A549 (cell line): ENCODE data around the gene DISP3. TPM values are rescaled to one million over a fixed set of nuclear protein-coding genes. Genes with fewer than 3 reads are reported as not detected.

ENCODE experiments used
- ATAC-seq, 2 experiments: fragments of 200-7000 bp in 1 of 2; fragments of >200 bp in 1 of 2; cut with Nextera tagmentation in 1 of 2; cut with Tn5 transposase in 1 of 2; 3 replicates each; pipeline versions ENCODE4 v1.8.0 to v1.9.1; 2018 to 2020; ENCODE audit warnings: mild to moderate bottlenecking in 1 of 2, moderate library complexity in 1 of 2
- CTCF ChIA-PET: fragments of 300-600 bp; sonication (Branson Sonifier 250); formaldehyde crosslinking; extraction: SDS; loops from one replicate; lab custom pipeline; 2021; ENCODE audit warnings: antibody characterized with exemption, inconsistent platforms; lab: Yijun Ruan, JAX
- POLR2A ChIA-PET: fragments of 350-600 bp; formaldehyde crosslinking; extraction: SDS; loops from one replicate; lab custom pipeline; 2021; ENCODE audit warnings: antibody characterized with exemption, inconsistent platforms; lab: Yijun Ruan, JAX
- DNase-seq, 2 experiments: peaks; one replicate each; pipeline versions ENCODE4 v3.0.0 to v3.0.0-alpha.2; 2011 to 2016; ENCODE audit warnings: low read depth in 1 of 2, low spot score in 1 of 2
- FAIRE-seq: peaks from 2 replicates; lab custom pipeline; 2011; peaks lifted over from hg19 to GRCh38; lab: Jason Lieb, UNC
- H3K27ac ChIP-seq, 2 experiments: fragments of >200 bp; sonication (Bioruptor Twin); formaldehyde crosslinking; 3 replicates each; pipeline ENCODE4 v1.5.1; 2016 to 2017
- H3K4me1 ChIP-seq: fragments of >200 bp; sonication (Bioruptor Twin); formaldehyde crosslinking; 3 replicates; pipeline ENCODE4 v1.6.1; 2016
- H3K4me2 ChIP-seq: fragments of >200 bp; sonication (Bioruptor Twin); formaldehyde crosslinking; 3 replicates; pipeline ENCODE4 v1.6.1; 2016
- H3K4me3 ChIP-seq: fragments of >200 bp; sonication (Bioruptor Twin); formaldehyde crosslinking; 3 replicates; pipeline ENCODE4 v1.5.1; 2016
- H3K9me3 ChIP-seq: fragments of >200 bp; sonication (Bioruptor Twin); formaldehyde crosslinking; 3 replicates; pipeline ENCODE4 v1.6.1; 2016
- EHF ChIP-seq: fragments of 250-450 bp; sonication (Bioruptor Pico); IDR thresholded peaks from 2 replicates; pipeline ENCODE4 v1.5.0; 2020; ENCODE audit warnings: mild to moderate bottlenecking
- EP300 ChIP-seq, 2 experiments: fragments of >200 bp; sonication (Bioruptor Twin); formaldehyde crosslinking; IDR thresholded peaks; 2 replicates in 1 of 2; 3 replicates in 1 of 2; pipeline ENCODE4 v1.6.1; 2016 to 2017
- FOSL2 ChIP-seq, 2 experiments: fragments of 450-650 bp in 1 of 2; fragments of >200 bp in 1 of 2; sonication (Bioruptor Twin) in 1 of 2; formaldehyde crosslinking; IDR thresholded peaks; 2 replicates each; pipeline versions ENCODE4 v1.5.0 to v1.6.1; 2016 to 2020; ENCODE audit warnings: mild to moderate bottlenecking in 1 of 2, moderate library complexity in 1 of 2
- HEYL ChIP-seq: fragments of 250-450 bp; sonication (Bioruptor Pico); IDR thresholded peaks from 2 replicates; pipeline ENCODE4 v1.8.0; 2021; ENCODE audit warnings: mild to moderate bottlenecking, moderate library complexity
- HMGXB4 ChIP-seq: fragments of 250-450 bp; sonication (Bioruptor Pico); IDR thresholded peaks from 2 replicates; pipeline ENCODE4 v1.5.0; 2021; ENCODE audit warnings: mild to moderate bottlenecking, moderate library complexity, borderline replicate concordance
- HOXB5 ChIP-seq: fragments of 250-450 bp; sonication (Bioruptor Pico); IDR thresholded peaks from 2 replicates; pipeline ENCODE4 v1.5.0; 2020; ENCODE audit warnings: mild to moderate bottlenecking, moderate library complexity
- JUNB ChIP-seq: fragments of >200 bp; sonication (Bioruptor Twin); formaldehyde crosslinking; IDR thresholded peaks from 2 replicates; pipeline ENCODE4 v1.6.1; 2016
- KDM1A ChIP-seq: fragments of 200-600 bp; sonication (generic); IDR thresholded peaks from 2 replicates; pipeline ENCODE4 v1.6.1; 2016; ENCODE audit warnings: low read depth, mild to moderate bottlenecking
- KDM5A ChIP-seq: fragments of 200-600 bp; sonication (generic); IDR thresholded peaks from 2 replicates; pipeline ENCODE4 v1.6.1; 2016; ENCODE audit warnings: antibody characterized with exemption, mild to moderate bottlenecking
- MAFK ChIP-seq: fragments of 450-650 bp; IDR thresholded peaks from 2 replicates; pipeline ENCODE4 v1.6.1; 2014; ENCODE audit not compliant: partially characterized antibody
- MAX ChIP-seq: IDR thresholded peaks from 2 replicates; pipeline ENCODE4 v1.6.1; 2012
- MAZ ChIP-seq: fragments of 150-350 bp; IDR thresholded peaks from 2 replicates; pipeline ENCODE4 v1.6.1; 2014; ENCODE audit warnings: antibody characterized with exemption, low read depth, low read length, borderline replicate concordance
- NFE2L2 ChIP-seq: fragments of 150-350 bp; conservative IDR thresholded peaks from 2 replicates; pipeline ENCODE4 v1.6.1; 2014; ENCODE audit warnings: low read length
- NPAS2 ChIP-seq: fragments of 250-450 bp; sonication (Bioruptor Pico); IDR thresholded peaks from 2 replicates; pipeline ENCODE4 v1.8.0; 2022; ENCODE audit warnings: mild to moderate bottlenecking, moderate library complexity, borderline replicate concordance
- NR3C1 ChIP-seq: fragments of >200 bp; sonication (Bioruptor Twin); formaldehyde crosslinking; IDR thresholded peaks from 3 replicates; pipeline ENCODE4 v1.6.1; 2017
- PBX3 ChIP-seq: IDR thresholded peaks from 2 replicates; pipeline ENCODE4 v1.6.1; 2012
- POLR2A ChIP-seq: IDR thresholded peaks from 2 replicates; pipeline ENCODE4 v1.6.1; 2012; ENCODE audit warnings: mild to moderate bottlenecking, low read length
- POLR2AphosphoS2 ChIP-seq: conservative IDR thresholded peaks from 2 replicates; pipeline ENCODE4 v1.6.1; 2012; ENCODE audit warnings: low read length, improper control_type of control experiment, inconsistent platforms
- RAD21 ChIP-seq, 2 experiments: fragments of >200 bp in 1 of 2; sonication (Bioruptor Twin) in 1 of 2; formaldehyde crosslinking in 1 of 2; IDR thresholded peaks in 1 of 2; conservative IDR thresholded peaks in 1 of 2; 2 replicates in 1 of 2; 3 replicates in 1 of 2; pipeline ENCODE4 v1.6.1; 2012 to 2018; ENCODE audit warnings: inconsistent platforms in 1 of 2
- RFX5 ChIP-seq: fragments of 450-650 bp; IDR thresholded peaks from 2 replicates; pipeline ENCODE4 v1.7.1; 2014; ENCODE audit warnings: antibody characterized with exemption, mild to moderate bottlenecking, moderate library complexity
- RNF2 ChIP-seq: fragments of 200-600 bp; sonication (generic); IDR thresholded peaks from 2 replicates; pipeline ENCODE4 v1.6.1; 2016; ENCODE audit warnings: low read depth, mild to moderate bottlenecking, antibody characterized with exemption, moderate library complexity, borderline replicate concordance
- SMC3 ChIP-seq: fragments of >200 bp; sonication (Bioruptor Twin); formaldehyde crosslinking; IDR thresholded peaks from 3 replicates; pipeline ENCODE4 v1.6.1; 2018; ENCODE audit warnings: inconsistent platforms
- TFCP2L1 ChIP-seq: fragments of 250-450 bp; sonication (Bioruptor Pico); IDR thresholded peaks from 2 replicates; pipeline ENCODE4 v1.5.0; 2021; ENCODE audit warnings: mild to moderate bottlenecking
- USF2 ChIP-seq: fragments of 450-650 bp; IDR thresholded peaks from 2 replicates; pipeline ENCODE4 v1.6.1; 2014; ENCODE audit warnings: antibody characterized with exemption
- ZC3H11A ChIP-seq: fragments of 450-650 bp; IDR thresholded peaks from 2 replicates; pipeline ENCODE4 v1.6.1; 2014; ENCODE audit warnings: antibody characterized with exemption, mild to moderate bottlenecking
- ZFP36 ChIP-seq: fragments of 450-650 bp; IDR thresholded peaks from 2 replicates; pipeline ENCODE4 v1.6.1; 2014; ENCODE audit warnings: borderline replicate concordance; ENCODE audit not compliant: partially characterized antibody
- ZNF302 ChIP-seq: fragments of 250-450 bp; sonication (Bioruptor Pico); IDR thresholded peaks from 2 replicates; pipeline ENCODE4 v1.9.0; 2021; ENCODE audit warnings: inconsistent platforms, mild to moderate bottlenecking, moderate library complexity
- WGBS: methylation state at CpG from one replicate; pipeline ENCODE4 v1.1.6; 2017; ENCODE audit errors: missing lambda C conversion rate; 5-methylcytosine and 5-hydroxymethylcytosine counted together
- polyA plus RNA-seq, 4 experiments: library from polyadenylated mRNA; depleted of rRNA in 3 of 4; stranded (reverse); fragments of >200 nt; fragmentation: RNase III in 1 of 4; extraction: RNeasy Plus Mini Kit Qiagen cat#74134 plus additional on column Dnase treatment in 1 of 4; gene quantifications; 2 replicates in 3 of 4; 3 replicates in 1 of 4; pipeline ENCODE4 v1.2.3, GENCODE V29; 2011 to 2017

Gene DISP3
- polyA plus RNA-seq, 2 of the 4 experiments (the other 2 are of a cell fraction) = 0.09 to 0.22 TPM

GRCh38 chr1:11484321-11484655, 5.3 kb downstream of the DISP3 start (continued):
- no peak for TF ChIP-seq HEYL (CRISPR knock-in tag)
- no peak for TF ChIP-seq NPAS2 (CRISPR knock-in tag)

GRCh38 chr1:11485191-11485590, 6.2 kb downstream of the DISP3 start:
- H3K4me3 ChIP-seq = no peak overlapping the region
- no peaks in the 10 kb centered on the region for H3K9me3 ChIP-seq
- no peaks in the 10 kb centered on the region for H3K4me1 ChIP-seq
- WGBS = no CpG with 5 or more reads among the region's 6 CpGs
- CTCF ChIA-PET = interaction anchor here (0.7 to 1.5 kb wide), 2 partner anchors 158 to 448 kb away, joined by 3 to 4 read pairs; no protein-coding TSS in a partner anchor
- ATAC-seq = no peak
- no peak overlapping the region for H3K4me2 ChIP-seq
- FAIRE-seq = no peak
- H3K27ac ChIP-seq = no peak overlapping the region
- POLR2A ChIA-PET = no interaction called here
- DNase-seq = no peak
- no peak for TF ChIP-seq EHF
- no peak for TF ChIP-seq ZFP36
- TF ChIP-seq POLR2AphosphoS2 = no peak
- TF ChIP-seq MAZ = no peak
- TF ChIP-seq KDM1A = no peak
- no peak for TF ChIP-seq ZNF302 (CRISPR knock-in tag)
- no peak for TF ChIP-seq SMC3
- TF ChIP-seq MAX = no peak
- TF ChIP-seq NFE2L2 = no peak
- no peak for TF ChIP-seq PBX3
- no peak for TF ChIP-seq RAD21 (conservative IDR thresholded peaks at IDR 0.05 in 1 of 2, IDR thresholded peaks at IDR 0.05 in 1 of 2)
- no peak for TF ChIP-seq NR3C1
- no peak for TF ChIP-seq FOSL2 (IDR thresholded peaks at IDR 0.05)
- TF ChIP-seq FOSL2 (CRISPR knock-in tag; IDR thresholded peaks at IDR 0.05) = no peak
- TF ChIP-seq EP300 (IDR thresholded peaks at IDR 0.05) = no peak
- TF ChIP-seq KDM5A = no peak
- no peak for TF ChIP-seq JUNB
- TF ChIP-seq RFX5 = no peak
- TF ChIP-seq MAFK = no peak
- no peak for TF ChIP-seq RNF2

GRCh38 chr1:11486231-11487009, 7.5 kb downstream of the DISP3 start:
- FAIRE-seq (no peak), ATAC-seq (no peak), DNase-seq (no peak)
- Histone ChIP-seq H3K4me1 (no peaks in the 10 kb centered on the region), H3K4me3 (no peak overlapping the region), H3K4me2 (no peak overlapping the region), H3K9me3 (no peaks in the 10 kb centered on the region), H3K27ac (no peak overlapping the region)
- ChIA-PET CTCF (interaction anchor here (0.7 to 1.1 kb wide), 3 partner anchors 9 to 155 kb away, joined by 3 read pairs; no protein-coding TSS in a partner anchor), POLR2A (no interaction called here)
- no peak for TF ChIP-seq HOXB5 (CRISPR knock-in tag)
- no peak for TF ChIP-seq ZC3H11A
- TF ChIP-seq NFE2L2 = no peak
- TF ChIP-seq USF2 = no peak
- TF ChIP-seq TFCP2L1 (CRISPR knock-in tag) = no peak
- TF ChIP-seq HMGXB4 (CRISPR knock-in tag) = no peak
- no peak for TF ChIP-seq POLR2AphosphoS2
- TF ChIP-seq JUNB = no peak
- no peak for TF ChIP-seq POLR2A
- 52% methylated on average over 12 of the region's 12 CpGs for WGBS
